IMR-90 (cell line): Measurements from ENCODE around the gene ISG15. TPM values are rescaled to one million over a fixed set of nuclear protein-coding genes. Genes with fewer than 3 reads are reported as not detected.

Experiments
- ATAC-seq: fragments of 200-7000 bp; cut with Tn5 transposase; 2 replicates; pipeline ENCODE4 v1.9.1; 2020; ENCODE audit warnings: low read depth, mild to moderate bottlenecking, moderate library complexity
- BruUV-seq: library from RNA; stranded (reverse); fragments of 400-500 nt; replicated peaks from 2 replicates; lab custom pipeline; 2021; lab: Mats Ljungman, UMichigan
- CTCF ChIA-PET: fragments of 300-600 bp; formaldehyde crosslinking; extraction: SDS; loops from one replicate; lab custom pipeline; 2021; ENCODE audit warnings: antibody characterized with exemption; lab: Yijun Ruan, JAX
- POLR2A ChIA-PET: fragments of 300-600 bp; sonication (Branson Sonifier 250); formaldehyde crosslinking; loops from one replicate; lab custom pipeline; 2022; ENCODE audit warnings: antibody characterized with exemption; ENCODE audit not compliant: unreplicated experiment; lab: Charles Lee
- DNase-seq: peaks from one replicate; pipeline ENCODE4 v3.0.0; 2013
- H2AFZ ChIP-seq: replicated peaks from 2 replicates; pipeline ENCODE3; 2013; ENCODE audit warnings: low read length, mild to moderate bottlenecking; ENCODE audit not compliant: poor library complexity
- H2AK5ac ChIP-seq: 2 replicates; pipeline ENCODE4 v1.6.1; 2013; ENCODE audit warnings: low read depth, low read length, inconsistent platforms
- H2AK9ac ChIP-seq: replicated peaks from 2 replicates; pipeline ENCODE3; 2013; ENCODE audit warnings: mild to moderate bottlenecking, low read depth, low read length, moderate library complexity; ENCODE audit not compliant: poor library complexity
- H2BK120ac ChIP-seq: 2 replicates; pipeline ENCODE4 v1.6.1; 2013; ENCODE audit warnings: low read depth, low read length, inconsistent platforms
- H2BK15ac ChIP-seq: 3 replicates; pipeline ENCODE4 v1.6.1; 2013; ENCODE audit warnings: low read depth, low read length, inconsistent platforms
- H2BK20ac ChIP-seq: 2 replicates; pipeline ENCODE4 v1.6.1; 2013; ENCODE audit warnings: low read depth, mild to moderate bottlenecking, inconsistent platforms, low read length, moderate library complexity
- H2BK5ac ChIP-seq: 2 replicates; pipeline ENCODE4 v1.6.1; 2013; ENCODE audit warnings: mild to moderate bottlenecking, low read depth, low read length, inconsistent platforms; ENCODE audit not compliant: poor library complexity, severe bottlenecking
- H3K14ac ChIP-seq: replicated peaks from 2 replicates; pipeline ENCODE4 v1.6.1; 2013; ENCODE audit warnings: low read depth, low read length, inconsistent platforms
- H3K18ac ChIP-seq: 2 replicates; pipeline ENCODE4 v1.6.1; 2013; ENCODE audit warnings: low read depth, low read length, control low read depth
- H3K23ac ChIP-seq: 2 replicates; pipeline ENCODE4 v1.6.1; 2013; ENCODE audit warnings: low read depth, low read length, inconsistent platforms
- H3K27ac ChIP-seq: 2 replicates; pipeline ENCODE4 v1.5.1; 2013; ENCODE audit warnings: mild to moderate bottlenecking, control low read depth, low read length; ENCODE audit not compliant: insufficient read depth
- H3K27me3 ChIP-seq: 2 replicates; pipeline ENCODE4 v1.6.1; 2013; ENCODE audit warnings: low read length; ENCODE audit not compliant: control insufficient read depth, insufficient read depth
- H3K36me3 ChIP-seq: 2 replicates; pipeline ENCODE4 v1.6.1; 2013; ENCODE audit warnings: low read length, mixed read lengths; ENCODE audit not compliant: control insufficient read depth, insufficient read depth
- H3K4ac ChIP-seq: 2 replicates; pipeline ENCODE4 v1.6.1; 2013; ENCODE audit warnings: low read depth, low read length, inconsistent platforms
- H3K4me1 ChIP-seq: 2 replicates; pipeline ENCODE4 v1.6.1; 2013; ENCODE audit warnings: low read length, mixed read lengths; ENCODE audit not compliant: control insufficient read depth, insufficient read depth
- H3K4me2 ChIP-seq: 2 replicates; pipeline ENCODE4 v1.6.1; 2013; ENCODE audit warnings: low read depth, mild to moderate bottlenecking, control low read depth, low read length, moderate library complexity
- H3K4me3 ChIP-seq: 2 replicates; pipeline ENCODE4 v1.5.1; 2013; ENCODE audit warnings: low read depth, mild to moderate bottlenecking, control low read depth, low read length, moderate library complexity; ENCODE audit not compliant: insufficient read depth
- H3K56ac ChIP-seq: 2 replicates; pipeline ENCODE4 v1.6.1; 2013; ENCODE audit warnings: low read length, inconsistent platforms; ENCODE audit not compliant: insufficient read depth; ENCODE audit errors: extremely low read depth
- H3K79me1 ChIP-seq, 2 experiments: 2 replicates each; pipeline ENCODE4 v1.6.1; 2013; ENCODE audit warnings: low read length in 2 of 2, inconsistent platforms in 1 of 2, low read depth in 1 of 2
- H3K9ac ChIP-seq: 2 replicates; pipeline ENCODE4 v1.6.1; 2013; ENCODE audit warnings: low read depth, low read length, control low read depth
- H3K9me1 ChIP-seq: 2 replicates; pipeline ENCODE4 v1.6.1; 2013; ENCODE audit warnings: low read length, inconsistent platforms; ENCODE audit not compliant: insufficient read depth
- H3K9me3 ChIP-seq: 2 replicates; pipeline ENCODE4 v1.6.1; 2013; ENCODE audit warnings: low read length; ENCODE audit not compliant: control insufficient read depth, insufficient read depth
- H4K20me1 ChIP-seq: 2 replicates; pipeline ENCODE4 v1.6.1; 2013; ENCODE audit warnings: low read length, inconsistent platforms; ENCODE audit not compliant: insufficient read depth
- H4K5ac ChIP-seq: 2 replicates; pipeline ENCODE4 v1.6.1; 2013; ENCODE audit warnings: mild to moderate bottlenecking, low read depth, low read length, control low read depth
- H4K8ac ChIP-seq, 2 experiments: 2 replicates each; pipeline ENCODE4 v1.6.1; 2013; ENCODE audit warnings: low read depth in 2 of 2, low read length in 2 of 2, control low read depth in 1 of 2, inconsistent platforms in 1 of 2
- H4K91ac ChIP-seq: 2 replicates; pipeline ENCODE4 v1.6.1; 2013; ENCODE audit warnings: low read depth, low read length, inconsistent platforms; ENCODE audit not compliant: insufficient read depth
- BHLHE40 ChIP-seq: fragments of 150-350 bp; IDR thresholded peaks from 2 replicates; pipeline ENCODE4 v1.6.1; 2016; ENCODE audit warnings: mild to moderate bottlenecking, low read depth, low read length
- CEBPB ChIP-seq: IDR thresholded peaks from 2 replicates; pipeline ENCODE4 v1.6.1; 2012; ENCODE audit warnings: low read depth, low read length, improper control_type of control experiment
- CHD1 ChIP-seq: IDR thresholded peaks from 2 replicates; pipeline ENCODE4 v1.6.1; 2012; ENCODE audit warnings: low read depth, low read length, improper control_type of control experiment
- CTCF ChIP-seq: conservative IDR thresholded peaks from 2 replicates; pipeline ENCODE4 v1.5.1; 2012; ENCODE audit warnings: mild to moderate bottlenecking, low read depth, low read length, improper control_type of control experiment
- ELK1 ChIP-seq: fragments of 150-350 bp; IDR thresholded peaks from 2 replicates; pipeline ENCODE4 v1.6.1; 2016; ENCODE audit warnings: low read depth, mild to moderate bottlenecking, low read length, moderate library complexity, borderline replicate concordance
- FOS ChIP-seq: fragments of 150-350 bp; IDR thresholded peaks from 2 replicates; pipeline ENCODE4 v1.6.1; 2016; ENCODE audit warnings: low read depth, low read length
- MAZ ChIP-seq: IDR thresholded peaks from 2 replicates; pipeline ENCODE4 v1.6.1; 2012; ENCODE audit warnings: low read depth, mild to moderate bottlenecking, low read length, improper control_type of control experiment, moderate library complexity, borderline replicate concordance
- NFE2L2 ChIP-seq: fragments of 150-350 bp; IDR thresholded peaks from 2 replicates; pipeline ENCODE4 v1.6.1; 2016; ENCODE audit warnings: low read depth, mild to moderate bottlenecking, low read length
- POLR2A ChIP-seq: IDR thresholded peaks from 2 replicates; pipeline ENCODE4 v1.6.1; 2012; ENCODE audit warnings: mild to moderate bottlenecking, low read depth, low read length
- RAD21 ChIP-seq: IDR thresholded peaks from 2 replicates; pipeline ENCODE4 v1.6.1; 2012; ENCODE audit warnings: low read length, improper control_type of control experiment
- RCOR1 ChIP-seq: IDR thresholded peaks from 2 replicates; pipeline ENCODE4 v1.6.1; 2012; ENCODE audit warnings: mild to moderate bottlenecking, low read length, improper control_type of control experiment; ENCODE audit not compliant: insufficient replicate concordance
- SMC3 ChIP-seq: fragments of 150-350 bp; IDR thresholded peaks from 2 replicates; pipeline ENCODE4 v1.6.1; 2016; ENCODE audit warnings: low read depth, mild to moderate bottlenecking, antibody characterized with exemption, low read length, moderate library complexity
- USF2 ChIP-seq: fragments of 150-350 bp; IDR thresholded peaks from 2 replicates; pipeline ENCODE4 v1.6.1; 2017; ENCODE audit warnings: mild to moderate bottlenecking, antibody characterized with exemption, low read length, low read depth
- WGBS, 2 experiments: methylation state at CpG; one replicate each; pipeline versions ENCODE4 v1.1.5 to v1.1.7; 2013; ENCODE audit warnings: missing lambda C conversion rate in 2 of 2; ENCODE audit not compliant: insufficient read length in 1 of 2; ENCODE audit errors: extremely low coverage in 2 of 2; 5-methylcytosine and 5-hydroxymethylcytosine counted together
- dilution Hi-C: fragments of 300-500 bp; cut with HindIII; formaldehyde crosslinking; loops from one replicate; pipeline ENCODE4 v1.14.3; 2018; ENCODE audit warnings: low sequenced_read_pairs; ENCODE audit not compliant: unreplicated experiment
- in situ Hi-C: fragments of 300-500 bp; cut with MboI; formaldehyde crosslinking; loops from 3 replicates; pipeline ENCODE4 v1.14.3; 2019; ENCODE audit warnings: low sequenced_read_pairs, inconsistent platforms, mixed read lengths
- intact Hi-C: fragments of 100-400 bp; cut with micrococcal nuclease; formaldehyde crosslinking; loops from 2 replicates; pipeline ENCODE4 v1.10.0; 2022
- polyA plus RNA-seq, 3 experiments: library from polyadenylated mRNA; depleted of rRNA; stranded (reverse); fragments of >200 nt; gene quantifications; 2 replicates each; pipeline ENCODE4 v1.2.3, GENCODE V29; 2012; ENCODE audit warnings: low replicate concordance in 1 of 3
- total RNA-seq: library from RNA; depleted of rRNA; stranded (reverse); fragments of >200 nt; gene quantifications from 2 replicates; pipeline ENCODE4 v1.2.3, GENCODE V29; 2012

The ISG15 gene
- total and polyA plus RNA-seq, 2 of the 4 experiments (the other 2 are of a cell fraction), result 99.1 to 105 TPM

- TF ChIP-seq FOS, result no peak
These were observed 32.5 kb upstream of the ISG15 start (continued) for GRCh38 chr1:980602-981395.

GRCh38 chr1:981491-981954 is 31.8 kb upstream of the ISG15 start:
- no peak for ATAC-seq
- no peak for DNase-seq
- no peak overlapping the region for H2AK9ac ChIP-seq
- no peaks in the 10 kb centered on the region; the same call in 1 of the 2 replicates for H4K20me1 ChIP-seq
- no peaks in the 10 kb centered on the region for H3K4me1 ChIP-seq
- no peaks in the 10 kb centered on the region for H3K9me1 ChIP-seq
- intact Hi-C loops (loop anchor here (5.0 kb wide), 1 partner anchor 251 kb away; the partner anchor contains the start of genes B3GALT6 and SDF4), dilution Hi-C loops (no loop called here), in situ Hi-C loops (no loop called here)
- H2BK5ac ChIP-seq, result no peak overlapping the region
- CTCF ChIA-PET, result no interaction called here
- H3K36me3 ChIP-seq, result no peaks in the 10 kb centered on the region
- no peak overlapping the region for H4K91ac ChIP-seq
- no peak overlapping the region for H4K5ac ChIP-seq
- no peak overlapping the region for H3K23ac ChIP-seq
- no peak overlapping the region for H4K8ac ChIP-seq
- H3K9ac ChIP-seq, result no peak overlapping the region
- H2AFZ ChIP-seq, result no peak overlapping the region
- no peak overlapping the region for H2BK120ac ChIP-seq
- POLR2A ChIA-PET, result no interaction called here
- no peak overlapping the region for H3K4me2 ChIP-seq
- no peak overlapping the region for H3K27ac ChIP-seq
- H3K18ac ChIP-seq, result no peak overlapping the region
- H3K4ac ChIP-seq, result no peak overlapping the region
- no peaks in the 10 kb centered on the region for H3K79me1 ChIP-seq
- no peak overlapping the region for H3K14ac ChIP-seq
- H3K4me3 ChIP-seq, result no peak overlapping the region
- no peak overlapping the region for H2AK5ac ChIP-seq
- BruUV-seq, result no TSS peak
- WGBS, 2 experiments, result 100% methylated on average over 2 of the region's 21 CpGs; no CpG with 5 or more reads in 1 of the 2 experiments
- H3K56ac ChIP-seq, result no peak overlapping the region
- peaks cover 5% of the 10 kb centered on the region; the same call in 1 of the 2 replicates for H3K27me3 ChIP-seq
- H2BK15ac ChIP-seq, result no peak overlapping the region
- no peaks in the 10 kb centered on the region for H3K9me3 ChIP-seq
- no peak overlapping the region for H2BK20ac ChIP-seq
- TF ChIP-seq CTCF (no peak), BHLHE40 (no peak), USF2 (no peak), NFE2L2 (no peak), CEBPB (no peak), MAZ (no peak), CHD1 (no peak), RAD21 (no peak), ELK1 (no peak), SMC3 (no peak), POLR2A (no peak), RCOR1 (no peak)
